HEK293T (cell line): ENCODE measurements around the gene MFAP2.

Source experiments
- CTCF ChIA-PET: fragments of 350-600 bp; formaldehyde crosslinking; extraction: SDS; loops from one replicate; lab custom pipeline; 2021; ENCODE audit warnings: antibody characterized with exemption, inconsistent platforms; lab: Yijun Ruan, JAX
- POLR2A ChIA-PET: fragments of 350-600 bp; formaldehyde crosslinking; extraction: SDS; loops from one replicate; lab custom pipeline; 2020; ENCODE audit warnings: antibody characterized with exemption, inconsistent platforms; lab: Yijun Ruan, JAX
- DNase-seq: peaks from one replicate; pipeline ENCODE4 v3.0.0; 2012; ENCODE audit warnings: mixed read lengths; ENCODE audit errors: extremely low spot score
- ARNT ChIP-seq: fragments of 450-650 bp; IDR thresholded peaks from 2 replicates; pipeline ENCODE4 v1.6.1; 2017; ENCODE audit warnings: mild to moderate bottlenecking
- BHLHE40 ChIP-seq: fragments of 450-650 bp; IDR thresholded peaks from 2 replicates; pipeline ENCODE4 v1.6.1; 2016; ENCODE audit warnings: mild to moderate bottlenecking, moderate library complexity, borderline replicate concordance
- CTBP1 ChIP-seq: fragments of 450-650 bp; IDR thresholded peaks from 2 replicates; pipeline ENCODE4 v1.6.1; 2016; ENCODE audit warnings: borderline replicate concordance
- ELF4 ChIP-seq: fragments of 450-650 bp; IDR thresholded peaks from 2 replicates; pipeline ENCODE4 v1.6.1; 2017; ENCODE audit warnings: antibody characterized with exemption
- FOXA1 ChIP-seq: fragments of 450-650 bp; IDR thresholded peaks from 2 replicates; pipeline ENCODE4 v1.6.1; 2016; ENCODE audit warnings: mild to moderate bottlenecking
- FOXK2 ChIP-seq: fragments of 450-650 bp; IDR thresholded peaks from 2 replicates; pipeline ENCODE4 v1.6.1; 2016; ENCODE audit warnings: mild to moderate bottlenecking
- FOXM1 ChIP-seq: fragments of 450-650 bp; IDR thresholded peaks from 2 replicates; pipeline ENCODE4 v1.6.1; 2017; ENCODE audit warnings: mild to moderate bottlenecking, borderline replicate concordance
- HDGF ChIP-seq: fragments of 450-650 bp; IDR thresholded peaks from 2 replicates; pipeline ENCODE4 v1.6.1; 2017; ENCODE audit warnings: antibody characterized with exemption, borderline replicate concordance
- L3MBTL2 ChIP-seq: fragments of 450-650 bp; conservative IDR thresholded peaks from 2 replicates; pipeline ENCODE4 v1.6.1; 2016; ENCODE audit warnings: mild to moderate bottlenecking
- LEF1 ChIP-seq: fragments of 450-650 bp; IDR thresholded peaks from 2 replicates; pipeline ENCODE4 v1.6.1; 2017; ENCODE audit warnings: mild to moderate bottlenecking, borderline replicate concordance
- NFRKB ChIP-seq: fragments of 450-650 bp; IDR thresholded peaks from 2 replicates; pipeline ENCODE4 v1.6.1; 2016; ENCODE audit warnings: mild to moderate bottlenecking, moderate library complexity
- PKNOX1 ChIP-seq: fragments of 450-650 bp; IDR thresholded peaks from 2 replicates; pipeline ENCODE4 v1.6.1; 2016
- SP1 ChIP-seq: fragments of 450-650 bp; IDR thresholded peaks from 2 replicates; pipeline ENCODE4 v1.6.1; 2017
- SUZ12 ChIP-seq: fragments of 450-650 bp; IDR thresholded peaks from 2 replicates; pipeline ENCODE4 v1.6.1; 2016; ENCODE audit warnings: mild to moderate bottlenecking
- TARDBP ChIP-seq: fragments of 450-650 bp; IDR thresholded peaks from 2 replicates; pipeline ENCODE4 v1.6.1; 2016
- ZNF384 ChIP-seq: fragments of 450-650 bp; IDR thresholded peaks from 2 replicates; pipeline ENCODE4 v1.6.1; 2016

The MFAP2 gene

GRCh38 chr1:16975211-16975610 lies 5.2 kb downstream of the MFAP2 start:
- CTCF ChIA-PET: interaction anchor here (1.0 kb wide), 1 partner anchor 71 kb away, joined by 3 read pairs; no protein-coding TSS in a partner anchor
- TF ChIP-seq HDGF: no peak
- TF ChIP-seq TARDBP: no peak
- TF ChIP-seq NFRKB: no peak
- TF ChIP-seq FOXK2: no peak
- TF ChIP-seq LEF1: no peak
- no peak for TF ChIP-seq CTBP1
- TF ChIP-seq FOXM1: no peak
- no peak for TF ChIP-seq ELF4
- TF ChIP-seq BHLHE40: no peak
- no peak for TF ChIP-seq SUZ12
- TF ChIP-seq ZNF384: no peak
- no peak for TF ChIP-seq PKNOX1

GRCh38 chr1:16973215-16973614 lies 7.2 kb downstream of the MFAP2 start:
- TF ChIP-seq SUZ12 (no peak), FOXK2 (no peak), CTBP1 (no peak), ARNT (no peak), TARDBP (no peak)
- ChIA-PET POLR2A (no interaction called here), CTCF (no interaction called here)
- no peak for DNase-seq

More at GRCh38 chr1:16975211-16975610, 5.2 kb downstream of the MFAP2 start:
- DNase-seq: no peak
- POLR2A ChIA-PET: no interaction called here

GRCh38 chr1:16972189-16972895 lies 8.1 kb downstream of the MFAP2 start:
- POLR2A ChIA-PET: interaction anchor here (0.6 kb wide), 1 partner anchor 80 kb away, joined by 3 read pairs; no protein-coding TSS in a partner anchor
- no peak for TF ChIP-seq NFRKB
- TF ChIP-seq L3MBTL2: no peak
- TF ChIP-seq ELF4: no peak
- TF ChIP-seq SUZ12: no peak
- TF ChIP-seq ZNF384: no peak
- no peak for TF ChIP-seq FOXA1
- TF ChIP-seq FOXM1: no peak
- TF ChIP-seq TARDBP: no peak
- TF ChIP-seq ARNT: no peak
- TF ChIP-seq SP1: no peak
- TF ChIP-seq HDGF: no peak
- CTCF ChIA-PET: interaction anchor here (0.7 kb wide), 1 partner anchor 15 kb away, joined by 3 read pairs; no protein-coding TSS in a partner anchor
- no peak for DNase-seq

- ChIA-PET CTCF (no interaction called here), POLR2A (no interaction called here)
- DNase-seq: no peak
- TF ChIP-seq NFRKB (no peak), ELF4 (no peak), PKNOX1 (no peak), BHLHE40 (no peak), FOXA1 (no peak)
Measured at GRCh38 chr1:16971341-16972188, 8.9 kb downstream of the MFAP2 start.

- TF ChIP-seq FOXA1 (no peak), NFRKB (no peak)
- CTCF ChIA-PET: no interaction called here
Measured at GRCh38 chr1:16970132-16970910, 10.1 kb downstream of the MFAP2 start.

GRCh38 chr1:16969651-16970050 lies 10.8 kb downstream of the MFAP2 start:
- POLR2A ChIA-PET: no interaction called here

More at GRCh38 chr1:16970132-16970910, 10.1 kb downstream of the MFAP2 start:
- no peak for DNase-seq
- POLR2A ChIA-PET: no interaction called here

More at GRCh38 chr1:16969651-16970050, 10.8 kb downstream of the MFAP2 start:
- CTCF ChIA-PET: no interaction called here
- no peak for DNase-seq
- no peak for TF ChIP-seq BHLHE40
- no peak for TF ChIP-seq HDGF
- no peak for TF ChIP-seq ZNF384
- TF ChIP-seq FOXA1: no peak
- no peak for TF ChIP-seq FOXM1
- no peak for TF ChIP-seq FOXK2
- TF ChIP-seq ELF4: no peak
- no peak for TF ChIP-seq ARNT
